ENCODE measurements around the gene MMP17. TPM values are rescaled to one million over a fixed set of nuclear protein-coding genes. Genes with fewer than 3 reads are reported as not detected.

MMP17 gene
- total RNA-seq, 1 experiment from 2014 or later: 0.61 TPM

- H3K36me3 Mint-ChIP-seq (ENCODE audit: insufficient read depth, unreplicated experiment): peaks cover 35% of the 10 kb centered on the region
- TF ChIP-seq CTCF (IDR thresholded peaks at IDR 0.05; ENCODE audit: unreplicated experiment): no peak
- intact Hi-C loops (cut with micrococcal nuclease; ENCODE audit: unreplicated experiment): no loop called here
- peak overlapping the region; percentile 76 for H3K27ac Mint-ChIP-seq (ENCODE audit: unreplicated experiment)
- H3K4me3 Mint-ChIP-seq (ENCODE audit: low read depth, unreplicated experiment): peak overlapping the region; percentile 80
- peaks cover 10% of the 10 kb centered on the region for H3K4me1 Mint-ChIP-seq (ENCODE audit: low read depth, unreplicated experiment)
- no TSS peak for BruUV-seq (replicated peaks)
- peak; percentile 96 for DNase-seq
- no peaks in the 10 kb centered on the region for H3K9me3 Mint-ChIP-seq (ENCODE audit: low read depth, unreplicated experiment)
- H3K27me3 Mint-ChIP-seq (ENCODE audit: unreplicated experiment): no peaks in the 10 kb centered on the region
- CTCF ChIA-PET: interaction anchor here (0.6 to 1.1 kb wide), 3 partner anchors 8 to 45 kb away, joined by 3 to 7 read pairs (median 3); no protein-coding TSS in a partner anchor
Observed at GRCh38 chr12:131896080-131896810, 68.1 kb downstream of the MMP17 start.

GRCh38 chr12:131896811-131897270 lies 68.6 kb downstream of the MMP17 start:
- no TSS peak for BruUV-seq (replicated peaks)
- H3K27ac Mint-ChIP-seq (ENCODE audit: unreplicated experiment): peak overlapping the region; percentile 76
- H3K4me1 Mint-ChIP-seq (ENCODE audit: low read depth, unreplicated experiment): peaks cover 16% of the 10 kb centered on the region
- no peak for DNase-seq
- intact Hi-C loops (cut with micrococcal nuclease; ENCODE audit: unreplicated experiment): no loop called here
- TF ChIP-seq CTCF (IDR thresholded peaks at IDR 0.05; ENCODE audit: unreplicated experiment): no peak
- H3K27me3 Mint-ChIP-seq (ENCODE audit: unreplicated experiment): no peaks in the 10 kb centered on the region
- H3K4me3 Mint-ChIP-seq (ENCODE audit: low read depth, unreplicated experiment): peak overlapping the region; percentile 80
- CTCF ChIA-PET: interaction anchor here (0.6 to 1.1 kb wide), 2 partner anchors 9 to 45 kb away, joined by 3 read pairs; no protein-coding TSS in a partner anchor
- no peaks in the 10 kb centered on the region for H3K9me3 Mint-ChIP-seq (ENCODE audit: low read depth, unreplicated experiment)
- peaks cover 37% of the 10 kb centered on the region for H3K36me3 Mint-ChIP-seq (ENCODE audit: insufficient read depth, unreplicated experiment)

- CTCF ChIA-PET: no interaction called here
- H3K4me1 Mint-ChIP-seq (ENCODE audit: low read depth, unreplicated experiment): peaks cover 20% of the 10 kb centered on the region
- H3K27me3 Mint-ChIP-seq (ENCODE audit: unreplicated experiment): no peaks in the 10 kb centered on the region
- TSS peak; percentile 30 for BruUV-seq (replicated peaks)
- intact Hi-C loops (cut with micrococcal nuclease; ENCODE audit: unreplicated experiment): no loop called here
- no peaks in the 10 kb centered on the region for H3K9me3 Mint-ChIP-seq (ENCODE audit: low read depth, unreplicated experiment)
- DNase-seq: no peak
- TF ChIP-seq CTCF (IDR thresholded peaks at IDR 0.05; ENCODE audit: unreplicated experiment): no peak
- H3K27ac Mint-ChIP-seq (ENCODE audit: unreplicated experiment): peak overlapping the region; percentile 76
- peaks cover 39% of the 10 kb centered on the region for H3K36me3 Mint-ChIP-seq (ENCODE audit: insufficient read depth, unreplicated experiment)
- H3K4me3 Mint-ChIP-seq (ENCODE audit: low read depth, unreplicated experiment): peak overlapping the region; percentile 80
Observed at GRCh38 chr12:131897276-131897675, 69.1 kb downstream of the MMP17 start.

GRCh38 chr12:131897875-131898274 lies 69.7 kb downstream of the MMP17 start:
- CTCF ChIA-PET: no interaction called here
- Mint-ChIP-seq H3K4me1 (ENCODE audit: low read depth, unreplicated experiment) (peaks cover 20% of the 10 kb centered on the region), H3K4me3 (ENCODE audit: low read depth, unreplicated experiment) (no peak overlapping the region), H3K27ac (ENCODE audit: unreplicated experiment) (no peak overlapping the region), H3K27me3 (ENCODE audit: unreplicated experiment) (no peaks in the 10 kb centered on the region), H3K36me3 (ENCODE audit: insufficient read depth, unreplicated experiment) (peaks cover 39% of the 10 kb centered on the region), H3K9me3 (ENCODE audit: low read depth, unreplicated experiment) (no peaks in the 10 kb centered on the region)
- BruUV-seq (replicated peaks): no TSS peak
- TF ChIP-seq CTCF (IDR thresholded peaks at IDR 0.05; ENCODE audit: unreplicated experiment): no peak
- no peak for DNase-seq
- intact Hi-C loops (cut with micrococcal nuclease; ENCODE audit: unreplicated experiment): no loop called here

Data from Calu3 (cell line).